HL-60 (cell line): Measurements from ENCODE around the gene TOP2A.

Experiments
- DNase-seq, 2 experiments: peaks; one replicate each; pipeline ENCODE4 v3.0.0-alpha.2; 2010 to 2020; ENCODE audit warnings: low read depth in 1 of 2, low spot score in 1 of 2
- H3K27ac ChIP-seq: fragments of 250-450 bp; sonication (Bioruptor Pico); replicated peaks from 2 replicates; pipeline ENCODE4 v1.5.1; 2020; ENCODE audit warnings: mild to moderate bottlenecking, moderate library complexity
- H3K27me3 ChIP-seq: fragments of 250-450 bp; sonication (Bioruptor Pico); 2 replicates; pipeline ENCODE4 v1.5.1; 2021; ENCODE audit warnings: mild to moderate bottlenecking, moderate library complexity; ENCODE audit not compliant: insufficient read depth, poor library complexity, severe bottlenecking
- H3K4me3 ChIP-seq: replicated peaks from 2 replicates; pipeline ENCODE4 v1.5.1; 2011; ENCODE audit warnings: mild to moderate bottlenecking, control low read depth, low read length; ENCODE audit not compliant: insufficient read depth
- GABPA ChIP-seq: IDR thresholded peaks from 2 replicates; pipeline ENCODE4 v1.6.1; 2012; ENCODE audit warnings: low read depth
- POLR2AphosphoS5 ChIP-seq: IDR thresholded peaks from 2 replicates; pipeline ENCODE4 v1.6.1; 2012; ENCODE audit warnings: low read depth
- SPI1 ChIP-seq: IDR thresholded peaks from 2 replicates; pipeline ENCODE4 v1.6.1; 2012; ENCODE audit warnings: low read depth, mild to moderate bottlenecking, borderline replicate concordance
- TF ChIP-seq, protein P1 (sequence below): IDR thresholded peaks from one replicate; pipeline ENCODE4 v1.5.1; 2011; ENCODE audit warnings: low read length, control low read depth, inconsistent platforms; ENCODE audit not compliant: insufficient read depth
- TF ChIP-seq, protein P2 (sequence below): IDR thresholded peaks from 2 replicates; pipeline ENCODE4 v1.6.1; 2012; ENCODE audit warnings: low read depth; ENCODE audit not compliant: insufficient replicate concordance

TOP2A gene

DNA sequence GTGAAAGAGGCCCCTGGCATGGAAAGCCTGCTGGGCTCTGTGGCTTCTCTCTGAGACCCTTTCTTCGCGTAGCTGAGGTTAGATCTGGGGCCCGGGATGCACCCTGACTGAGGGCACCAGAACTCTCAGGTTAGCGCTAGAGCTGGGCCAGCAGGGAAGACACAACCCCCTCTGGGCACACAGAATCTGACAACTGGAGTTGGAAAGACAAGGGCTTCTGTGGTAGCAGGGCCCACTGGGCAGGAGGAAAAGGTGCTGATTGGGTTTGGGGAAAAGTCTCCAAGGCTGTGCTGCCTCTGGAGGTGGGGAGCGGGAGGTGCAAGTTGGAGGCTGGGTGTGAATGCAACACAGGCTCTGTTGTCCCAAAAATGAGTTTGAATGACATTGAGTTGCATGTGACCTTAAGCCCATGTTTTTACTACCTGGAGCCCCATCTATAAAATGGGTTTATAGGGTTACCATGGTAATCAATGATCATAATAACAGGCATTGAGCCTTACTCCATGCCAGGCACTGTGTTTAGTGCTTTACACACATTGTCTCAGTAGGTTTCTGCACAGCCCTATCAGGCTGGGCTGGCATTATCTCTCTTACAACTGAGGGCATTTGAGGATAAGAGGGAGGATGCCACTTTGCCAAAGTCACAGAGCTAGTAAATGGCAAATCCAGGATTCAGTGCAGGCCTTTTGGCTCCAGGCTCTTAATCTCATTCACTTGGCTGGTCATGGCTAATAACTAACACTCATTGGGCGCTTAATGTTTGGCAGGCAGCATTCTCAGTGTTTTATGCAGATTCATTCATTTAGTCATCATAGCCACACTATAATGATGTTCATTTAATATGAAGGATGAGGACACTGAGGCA, 16.1 kb upstream of the TOP2A start:
- peak in 1 of 2 experiments; percentile 22 for DNase-seq
- H3K27ac ChIP-seq: no peak overlapping the region
- TF ChIP-seq, protein P1, sequence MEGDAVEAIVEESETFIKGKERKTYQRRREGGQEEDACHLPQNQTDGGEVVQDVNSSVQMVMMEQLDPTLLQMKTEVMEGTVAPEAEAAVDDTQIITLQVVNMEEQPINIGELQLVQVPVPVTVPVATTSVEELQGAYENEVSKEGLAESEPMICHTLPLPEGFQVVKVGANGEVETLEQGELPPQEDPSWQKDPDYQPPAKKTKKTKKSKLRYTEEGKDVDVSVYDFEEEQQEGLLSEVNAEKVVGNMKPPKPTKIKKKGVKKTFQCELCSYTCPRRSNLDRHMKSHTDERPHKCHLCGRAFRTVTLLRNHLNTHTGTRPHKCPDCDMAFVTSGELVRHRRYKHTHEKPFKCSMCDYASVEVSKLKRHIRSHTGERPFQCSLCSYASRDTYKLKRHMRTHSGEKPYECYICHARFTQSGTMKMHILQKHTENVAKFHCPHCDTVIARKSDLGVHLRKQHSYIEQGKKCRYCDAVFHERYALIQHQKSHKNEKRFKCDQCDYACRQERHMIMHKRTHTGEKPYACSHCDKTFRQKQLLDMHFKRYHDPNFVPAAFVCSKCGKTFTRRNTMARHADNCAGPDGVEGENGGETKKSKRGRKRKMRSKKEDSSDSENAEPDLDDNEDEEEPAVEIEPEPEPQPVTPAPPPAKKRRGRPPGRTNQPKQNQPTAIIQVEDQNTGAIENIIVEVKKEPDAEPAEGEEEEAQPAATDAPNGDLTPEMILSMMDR: peak; percentile 56
- TF ChIP-seq SPI1: no peak
- TF ChIP-seq, protein P2, sequence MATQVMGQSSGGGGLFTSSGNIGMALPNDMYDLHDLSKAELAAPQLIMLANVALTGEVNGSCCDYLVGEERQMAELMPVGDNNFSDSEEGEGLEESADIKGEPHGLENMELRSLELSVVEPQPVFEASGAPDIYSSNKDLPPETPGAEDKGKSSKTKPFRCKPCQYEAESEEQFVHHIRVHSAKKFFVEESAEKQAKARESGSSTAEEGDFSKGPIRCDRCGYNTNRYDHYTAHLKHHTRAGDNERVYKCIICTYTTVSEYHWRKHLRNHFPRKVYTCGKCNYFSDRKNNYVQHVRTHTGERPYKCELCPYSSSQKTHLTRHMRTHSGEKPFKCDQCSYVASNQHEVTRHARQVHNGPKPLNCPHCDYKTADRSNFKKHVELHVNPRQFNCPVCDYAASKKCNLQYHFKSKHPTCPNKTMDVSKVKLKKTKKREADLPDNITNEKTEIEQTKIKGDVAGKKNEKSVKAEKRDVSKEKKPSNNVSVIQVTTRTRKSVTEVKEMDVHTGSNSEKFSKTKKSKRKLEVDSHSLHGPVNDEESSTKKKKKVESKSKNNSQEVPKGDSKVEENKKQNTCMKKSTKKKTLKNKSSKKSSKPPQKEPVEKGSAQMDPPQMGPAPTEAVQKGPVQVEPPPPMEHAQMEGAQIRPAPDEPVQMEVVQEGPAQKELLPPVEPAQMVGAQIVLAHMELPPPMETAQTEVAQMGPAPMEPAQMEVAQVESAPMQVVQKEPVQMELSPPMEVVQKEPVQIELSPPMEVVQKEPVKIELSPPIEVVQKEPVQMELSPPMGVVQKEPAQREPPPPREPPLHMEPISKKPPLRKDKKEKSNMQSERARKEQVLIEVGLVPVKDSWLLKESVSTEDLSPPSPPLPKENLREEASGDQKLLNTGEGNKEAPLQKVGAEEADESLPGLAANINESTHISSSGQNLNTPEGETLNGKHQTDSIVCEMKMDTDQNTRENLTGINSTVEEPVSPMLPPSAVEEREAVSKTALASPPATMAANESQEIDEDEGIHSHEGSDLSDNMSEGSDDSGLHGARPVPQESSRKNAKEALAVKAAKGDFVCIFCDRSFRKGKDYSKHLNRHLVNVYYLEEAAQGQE: no peak
- no peak for TF ChIP-seq POLR2AphosphoS5
- H3K4me3 ChIP-seq: no peak overlapping the region
- no peaks in the 10 kb centered on the region for H3K27me3 ChIP-seq

DNA sequence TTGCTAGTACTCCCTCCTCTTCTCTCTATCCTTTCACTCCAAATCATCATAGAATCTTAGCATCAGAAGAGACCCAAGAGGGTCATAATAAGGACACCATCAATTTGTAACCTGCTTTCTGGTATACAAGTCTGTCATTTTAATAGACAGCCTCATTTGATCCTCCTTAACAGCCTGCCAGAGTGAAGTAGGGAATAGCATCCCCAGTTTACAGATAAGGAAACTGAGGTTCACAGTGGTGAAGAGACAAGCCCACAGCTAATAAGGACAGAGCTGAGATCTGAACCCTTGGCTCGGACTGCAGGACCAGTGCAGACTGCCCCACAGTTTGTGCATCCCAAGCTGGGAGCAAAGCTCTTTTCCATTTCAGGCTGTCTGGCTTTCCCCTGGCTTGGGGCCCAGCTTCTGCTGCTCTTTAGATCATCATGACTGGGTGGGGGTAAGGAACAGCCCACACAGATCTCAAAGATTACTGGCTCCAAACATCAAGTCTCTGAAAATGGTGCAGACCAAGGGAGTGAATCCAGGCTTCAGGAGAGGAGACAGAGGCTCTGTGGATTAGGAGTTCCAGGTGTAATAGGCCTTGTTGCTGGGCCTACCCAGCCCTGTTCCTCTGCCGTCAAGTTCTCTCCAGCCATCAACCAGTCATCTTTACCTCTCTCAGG, 15.3 kb upstream of the TOP2A start:
- H3K27ac ChIP-seq: no peak overlapping the region
- no peak overlapping the region for H3K4me3 ChIP-seq
- no peaks in the 10 kb centered on the region for H3K27me3 ChIP-seq
- DNase-seq: no peak
- TF ChIP-seq GABPA (no peak), POLR2AphosphoS5 (no peak), SPI1 (no peak)
- TF ChIP-seq, protein P2: no peak
- TF ChIP-seq, protein P1: no peak

DNA sequence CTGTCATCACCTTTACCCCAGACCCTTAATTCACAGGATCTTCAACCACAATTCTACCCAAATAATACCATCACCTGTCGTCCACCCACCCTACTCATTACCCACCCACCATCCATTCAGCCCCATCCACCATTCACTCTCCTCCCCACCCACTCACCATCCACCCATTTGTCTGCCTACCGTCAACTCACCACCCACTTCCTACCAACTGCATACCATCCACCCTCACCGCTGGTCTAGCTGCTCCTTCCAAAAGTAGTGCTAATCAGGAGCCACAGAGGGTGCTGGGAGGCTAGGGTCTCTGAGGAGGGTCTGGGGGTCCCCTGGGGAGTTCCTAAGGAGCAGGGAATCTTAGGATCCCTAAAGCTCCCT, 13.5 kb upstream of the TOP2A start:
- Histone ChIP-seq H3K4me3 (no peak overlapping the region), H3K27ac (no peak overlapping the region), H3K27me3 (no peaks in the 10 kb centered on the region)
- no peak for DNase-seq
- TF ChIP-seq, protein P2: no peak
- TF ChIP-seq, protein P1: no peak
- no peak for TF ChIP-seq GABPA
- TF ChIP-seq POLR2AphosphoS5: no peak
- TF ChIP-seq SPI1: no peak
